PC-3 (cell line): ENCODE data around the gene JMJD7.

Source experiments
- CTCF ChIP-seq: fragments of 300-600 bp; sonication (generic); conservative IDR thresholded peaks from 2 replicates; pipeline ENCODE4 v1.5.1; 2017; ENCODE audit warnings: antibody characterized with exemption, low read depth, mild to moderate bottlenecking, low read length
- EZH2 ChIP-seq: fragments of 300-600 bp; sonication (generic); IDR thresholded peaks from one replicate; pipeline ENCODE4 v1.6.1; 2017; ENCODE audit warnings: antibody characterized with exemption, mild to moderate bottlenecking, low read length; ENCODE audit not compliant: unreplicated experiment

- TF ChIP-seq CTCF (no peak), EZH2 (no peak)
Observed at GRCh38 chr15:41877631-41878354, 49.9 kb downstream of the JMJD7 start.
